H9 (cell line): ENCODE data around the gene ACP1. TPM values are rescaled to one million over a fixed set of nuclear protein-coding genes. Genes with fewer than 3 reads are reported as not detected.

Experiments used
- DNase-seq: peaks from one replicate; pipeline ENCODE4 v3.0.0-alpha.2; 2017
- H2AFZ ChIP-seq: one replicate; pipeline ENCODE4 v1.6.1; 2013; ENCODE audit warnings: mild to moderate bottlenecking, low read length, control low read depth, moderate library complexity
- H2AK5ac ChIP-seq: 2 replicates; pipeline ENCODE4 v1.6.1; 2013; ENCODE audit warnings: low read length, control low read depth, mixed read lengths; ENCODE audit not compliant: insufficient read length
- H2BK120ac ChIP-seq: one replicate; pipeline ENCODE4 v1.6.1; 2013; ENCODE audit warnings: low read depth, mild to moderate bottlenecking, low read length, control low read depth, inconsistent platforms; ENCODE audit not compliant: poor library complexity, severe bottlenecking
- H2BK12ac ChIP-seq: 2 replicates; pipeline ENCODE4 v1.6.1; 2013; ENCODE audit warnings: low read length, control low read depth, mixed read lengths, low read depth; ENCODE audit not compliant: insufficient read length
- H2BK15ac ChIP-seq: 2 replicates; pipeline ENCODE4 v1.6.1; 2013; ENCODE audit warnings: low read depth, low read length, control low read depth
- H2BK20ac ChIP-seq: one replicate; pipeline ENCODE4 v1.6.1; 2013; ENCODE audit warnings: low read depth, mild to moderate bottlenecking, low read length, control low read depth, inconsistent platforms; ENCODE audit not compliant: poor library complexity, severe bottlenecking
- H2BK5ac ChIP-seq: 2 replicates; pipeline ENCODE4 v1.6.1; 2013; ENCODE audit warnings: low read length, control low read depth, mixed read lengths; ENCODE audit not compliant: insufficient read length
- H3K14ac ChIP-seq: 2 replicates; pipeline ENCODE4 v1.6.1; 2013; ENCODE audit warnings: low read length, control low read depth; ENCODE audit not compliant: insufficient read depth
- H3K18ac ChIP-seq: 2 replicates; pipeline ENCODE4 v1.6.1; 2013; ENCODE audit warnings: low read depth, mild to moderate bottlenecking, mixed read lengths, low read length, control low read depth; ENCODE audit not compliant: insufficient read length
- H3K23ac ChIP-seq: 2 replicates; pipeline ENCODE4 v1.6.1; 2013; ENCODE audit warnings: low read length, control low read depth, mixed read lengths, low read depth; ENCODE audit not compliant: insufficient read length
- H3K23me2 ChIP-seq: 2 replicates; pipeline ENCODE4 v1.6.1; 2013; ENCODE audit warnings: low read depth, mild to moderate bottlenecking, mixed read lengths, low read length, control low read depth; ENCODE audit not compliant: insufficient read length, poor library complexity, severe bottlenecking
- H3K27ac ChIP-seq: 2 replicates; pipeline ENCODE4 v1.5.1; 2013; ENCODE audit warnings: low read length, control low read depth, mixed read lengths, low read depth; ENCODE audit not compliant: insufficient read length
- H3K27me3 ChIP-seq: 2 replicates; pipeline ENCODE4 v1.6.1; 2013; ENCODE audit warnings: low read length, control low read depth, inconsistent platforms; ENCODE audit not compliant: insufficient read depth
- H3K4ac ChIP-seq: 2 replicates; pipeline ENCODE4 v1.6.1; 2013; ENCODE audit warnings: low read depth, mild to moderate bottlenecking, control low read depth, inconsistent platforms, low read length, moderate library complexity
- H3K4me1 ChIP-seq: 2 replicates; pipeline ENCODE4 v1.6.1; 2013; ENCODE audit warnings: low read length, control low read depth, inconsistent platforms; ENCODE audit not compliant: insufficient read depth
- H3K4me2 ChIP-seq: 2 replicates; pipeline ENCODE4 v1.6.1; 2013; ENCODE audit warnings: low read length, control low read depth, mixed read lengths; ENCODE audit not compliant: insufficient read length, insufficient read depth
- H3K56ac ChIP-seq: 2 replicates; pipeline ENCODE4 v1.6.1; 2013; ENCODE audit warnings: low read depth, mild to moderate bottlenecking, mixed read lengths, low read length, control low read depth; ENCODE audit not compliant: insufficient read length
- H3K79me1 ChIP-seq: 2 replicates; pipeline ENCODE4 v1.6.1; 2013; ENCODE audit warnings: low read depth, mild to moderate bottlenecking, moderate library complexity, low read length, control low read depth, inconsistent platforms; ENCODE audit not compliant: insufficient read depth, poor library complexity, severe bottlenecking
- H3K79me2 ChIP-seq: 2 replicates; pipeline ENCODE4 v1.6.1; 2013; ENCODE audit warnings: low read length, control low read depth, inconsistent platforms; ENCODE audit not compliant: insufficient read depth
- H3K9ac ChIP-seq: 2 replicates; pipeline ENCODE4 v1.6.1; 2013; ENCODE audit warnings: low read length, control low read depth, mixed read lengths; ENCODE audit not compliant: insufficient read length; ENCODE audit errors: extremely low read depth
- H3K9me3 ChIP-seq: one replicate; pipeline ENCODE4 v1.6.1; 2013; ENCODE audit warnings: low read depth, low read length, inconsistent platforms; ENCODE audit not compliant: control insufficient read depth
- H3T11ph ChIP-seq: one replicate; pipeline ENCODE4 v1.6.1; 2013; ENCODE audit warnings: mild to moderate bottlenecking, low read length, control low read depth, inconsistent platforms
- H4K20me1 ChIP-seq: one replicate; pipeline ENCODE4 v1.6.1; 2013; ENCODE audit not compliant: control insufficient read depth, insufficient read length, insufficient read depth
- H4K5ac ChIP-seq: 2 replicates; pipeline ENCODE4 v1.6.1; 2013; ENCODE audit warnings: low read depth, mild to moderate bottlenecking, mixed read lengths, low read length, control low read depth; ENCODE audit not compliant: insufficient read length
- H4K8ac ChIP-seq: replicated peaks from 2 replicates; pipeline ENCODE4 v1.6.1; 2013; ENCODE audit warnings: low read length, control low read depth, mixed read lengths, low read depth; ENCODE audit not compliant: insufficient read length
- H4K91ac ChIP-seq: 2 replicates; pipeline ENCODE4 v1.6.1; 2013; ENCODE audit warnings: low read depth, mild to moderate bottlenecking, moderate library complexity, mixed read lengths, low read length, control low read depth; ENCODE audit not compliant: insufficient read length
- H3K27ac Mint-ChIP-seq, 3 experiments: 2 replicates in 2 of 3; 3 replicates in 1 of 3; pipeline ENCODE4 v1.8.0; 2020 to 2021; ENCODE audit warnings: mixed read lengths in 3 of 3, mild to moderate bottlenecking in 1 of 3, moderate library complexity in 1 of 3
- H3K27me3 Mint-ChIP-seq: 2 replicates; pipeline ENCODE4 v1.8.0; 2021; ENCODE audit warnings: low read depth, mild to moderate bottlenecking, moderate library complexity, mixed read lengths
- H3K36me3 Mint-ChIP-seq, 3 experiments: 2 replicates in 2 of 3; 3 replicates in 1 of 3; pipeline ENCODE4 v1.8.0; 2020 to 2021; ENCODE audit warnings: low read depth in 3 of 3, mixed read lengths in 3 of 3; ENCODE audit not compliant: insufficient read depth in 1 of 3
- H3K4me1 Mint-ChIP-seq, 2 experiments: 2 replicates each; pipeline ENCODE4 v1.8.0; 2020; ENCODE audit warnings: mixed read lengths in 2 of 2
- H3K4me3 Mint-ChIP-seq, 2 experiments: 2 replicates in 1 of 2; 3 replicates in 1 of 2; pipeline ENCODE4 v1.8.0; 2020 to 2021; ENCODE audit warnings: mild to moderate bottlenecking in 2 of 2, mixed read lengths in 2 of 2, moderate library complexity in 1 of 2
- H3K9me3 Mint-ChIP-seq, 2 experiments: 2 replicates in 1 of 2; 3 replicates in 1 of 2; pipeline ENCODE4 v1.8.0; 2020; ENCODE audit warnings: mild to moderate bottlenecking in 2 of 2, mixed read lengths in 2 of 2, moderate library complexity in 1 of 2
- CTCF ChIP-seq: fragments of 200-600 bp; sonication (generic); conservative IDR thresholded peaks from 3 replicates; pipeline ENCODE4 v1.8.0; 2021; ENCODE audit warnings: antibody characterized with exemption, mild to moderate bottlenecking
- WGBS: extraction: QIAGEN DNeasy Blood & Tissue Kit; methylation state at CpG from one replicate; pipeline ENCODE4 v1.1.7; 2013; ENCODE audit warnings: missing lambda C conversion rate, low lambda C conversion rate, mixed read lengths; ENCODE audit not compliant: insufficient read length; ENCODE audit errors: extremely low coverage; 5-methylcytosine and 5-hydroxymethylcytosine counted together
- total RNA-seq: library from RNA; stranded (reverse); gene quantifications from 2 replicates; pipeline ENCODE4 v1.2.1, GENCODE V29; 2021

Gene ACP1
- total RNA-seq, 1 experiment from 2014 or later: 143 TPM

GRCh38 chr2:237878-238277, 26.9 kb upstream of the ACP1 start:
- WGBS: no CpG with 5 or more reads among the region's 6 CpGs
- no peak overlapping the region for H3K14ac ChIP-seq
- no peak overlapping the region for H2BK120ac ChIP-seq
- peaks cover 0 to 2% of the 10 kb centered on the region in 2 experiments; a peak in 2 of 5 replicates for H3K9me3 Mint-ChIP-seq
- TF ChIP-seq CTCF: no peak
- no peak overlapping the region for H2AFZ ChIP-seq
- H3T11ph ChIP-seq: no peak overlapping the region
- no peaks in the 10 kb centered on the region for H3K79me1 ChIP-seq
- H4K20me1 ChIP-seq: no peaks in the 10 kb centered on the region
- no peak overlapping the region for H3K27ac ChIP-seq
- H3K4me3 Mint-ChIP-seq: no peak overlapping the region
- no peak overlapping the region for H3K9ac ChIP-seq
- no peak for DNase-seq
- H3K27me3 ChIP-seq: no peaks in the 10 kb centered on the region
- peak overlapping the region in 1 of 3 experiments; percentile 58; a peak in 1 of 7 replicates for H3K27ac Mint-ChIP-seq
- H3K27me3 Mint-ChIP-seq: no peaks in the 10 kb centered on the region; the same call in 1 of the 2 replicates
- H3K4me2 ChIP-seq: no peak overlapping the region
- H4K5ac ChIP-seq: no peak overlapping the region
- no peaks in the 10 kb centered on the region for H3K79me2 ChIP-seq
- H3K23ac ChIP-seq: no peak overlapping the region
- peaks cover 13 to 22% of the 10 kb centered on the region in 2 experiments for H3K4me1 Mint-ChIP-seq
- H4K91ac ChIP-seq: no peak overlapping the region
- no peaks in the 10 kb centered on the region for H3K23me2 ChIP-seq
- H3K4ac ChIP-seq: no peak overlapping the region
- H2BK20ac ChIP-seq: no peak overlapping the region
- no peak overlapping the region for H3K56ac ChIP-seq
- no peak overlapping the region for H2BK12ac ChIP-seq
- no peak overlapping the region for H2BK15ac ChIP-seq
- H3K9me3 ChIP-seq: no peaks in the 10 kb centered on the region
- H3K4me1 ChIP-seq: no peaks in the 10 kb centered on the region
- H3K18ac ChIP-seq: no peak overlapping the region
- peaks cover 13 to 20% (median 16%) of the 10 kb centered on the region in 3 experiments for H3K36me3 Mint-ChIP-seq
- H4K8ac ChIP-seq: no peak overlapping the region
- no peak overlapping the region for H2BK5ac ChIP-seq
- H2AK5ac ChIP-seq: no peak overlapping the region
